GM12801 (cell line): ENCODE results near the gene RERE.

Source experiments
- TF ChIP-seq, protein P1 (sequence below): IDR thresholded peaks from one replicate; pipeline ENCODE4 v1.5.1; 2011; ENCODE audit warnings: control low read depth; ENCODE audit not compliant: insufficient read length; ENCODE audit errors: extremely low read depth

Gene RERE

DNA sequence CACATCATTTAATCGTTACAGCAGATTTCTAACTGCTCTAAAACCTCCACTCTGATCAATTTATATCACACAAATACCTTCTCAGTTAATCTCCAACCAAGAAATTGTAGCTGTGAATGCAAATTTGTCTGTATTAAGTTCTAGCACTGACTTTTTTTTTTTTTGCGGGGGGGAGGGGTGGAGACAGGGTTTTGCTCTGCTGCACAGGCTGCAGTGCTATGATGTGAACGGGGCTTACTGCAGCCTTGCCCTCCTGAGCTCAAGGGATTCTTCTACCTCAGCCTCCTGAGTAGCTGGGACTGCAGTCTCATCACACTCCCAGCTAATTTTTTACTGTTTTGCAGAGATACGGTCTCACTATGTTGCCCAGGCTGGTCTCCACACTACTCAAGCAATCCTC is 163.6 kb downstream of the RERE start:
- TF ChIP-seq, protein P1, sequence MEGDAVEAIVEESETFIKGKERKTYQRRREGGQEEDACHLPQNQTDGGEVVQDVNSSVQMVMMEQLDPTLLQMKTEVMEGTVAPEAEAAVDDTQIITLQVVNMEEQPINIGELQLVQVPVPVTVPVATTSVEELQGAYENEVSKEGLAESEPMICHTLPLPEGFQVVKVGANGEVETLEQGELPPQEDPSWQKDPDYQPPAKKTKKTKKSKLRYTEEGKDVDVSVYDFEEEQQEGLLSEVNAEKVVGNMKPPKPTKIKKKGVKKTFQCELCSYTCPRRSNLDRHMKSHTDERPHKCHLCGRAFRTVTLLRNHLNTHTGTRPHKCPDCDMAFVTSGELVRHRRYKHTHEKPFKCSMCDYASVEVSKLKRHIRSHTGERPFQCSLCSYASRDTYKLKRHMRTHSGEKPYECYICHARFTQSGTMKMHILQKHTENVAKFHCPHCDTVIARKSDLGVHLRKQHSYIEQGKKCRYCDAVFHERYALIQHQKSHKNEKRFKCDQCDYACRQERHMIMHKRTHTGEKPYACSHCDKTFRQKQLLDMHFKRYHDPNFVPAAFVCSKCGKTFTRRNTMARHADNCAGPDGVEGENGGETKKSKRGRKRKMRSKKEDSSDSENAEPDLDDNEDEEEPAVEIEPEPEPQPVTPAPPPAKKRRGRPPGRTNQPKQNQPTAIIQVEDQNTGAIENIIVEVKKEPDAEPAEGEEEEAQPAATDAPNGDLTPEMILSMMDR, result no peak

DNA sequence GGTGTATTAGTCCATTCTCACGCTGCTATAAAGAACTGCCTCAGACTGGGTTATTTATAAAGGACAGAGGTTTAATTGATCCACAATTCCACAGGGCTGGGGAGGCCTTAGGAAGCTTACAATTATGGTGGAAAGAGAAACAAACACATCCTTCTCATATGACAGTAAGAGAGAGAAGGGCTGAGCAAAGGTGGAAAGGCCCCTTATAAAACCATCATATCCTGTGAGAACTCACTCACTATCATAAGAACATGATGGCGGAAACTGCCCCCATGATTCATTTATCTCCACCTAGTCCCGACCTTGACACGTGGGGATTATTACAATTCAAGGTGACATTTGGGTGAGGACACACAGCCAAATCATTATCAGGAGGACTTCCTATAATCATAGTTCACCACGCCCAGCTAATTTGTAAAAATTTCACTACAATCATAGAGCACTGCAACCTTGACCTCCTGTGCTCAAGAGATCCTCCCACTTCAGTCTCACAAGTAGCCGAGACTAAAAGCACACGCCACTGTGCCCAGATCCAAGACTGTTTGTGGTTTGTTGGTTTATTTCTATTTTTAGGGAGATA is 164.9 kb downstream of the RERE start:
- TF ChIP-seq, protein P1, result no peak

DNA sequence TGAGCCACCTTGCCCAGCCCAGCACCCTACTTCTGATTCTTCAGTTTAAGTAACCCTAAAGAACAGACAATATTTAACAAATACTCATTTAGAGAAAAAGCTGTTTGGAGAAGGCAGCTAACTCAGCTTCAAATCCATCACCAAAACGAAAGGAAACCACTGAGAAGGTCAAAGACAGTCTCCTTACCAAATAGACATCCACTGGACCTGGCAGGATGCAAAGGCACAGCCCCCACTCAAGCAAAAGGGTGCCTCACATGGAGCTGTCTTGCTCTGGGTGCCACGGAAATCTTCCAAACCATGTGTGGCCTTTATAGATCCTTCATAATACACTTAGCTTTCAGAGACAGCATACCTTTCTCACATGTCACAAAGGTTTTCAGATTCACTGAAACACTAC is 165.5 kb downstream of the RERE start:
- TF ChIP-seq, protein P1, result no peak

DNA sequence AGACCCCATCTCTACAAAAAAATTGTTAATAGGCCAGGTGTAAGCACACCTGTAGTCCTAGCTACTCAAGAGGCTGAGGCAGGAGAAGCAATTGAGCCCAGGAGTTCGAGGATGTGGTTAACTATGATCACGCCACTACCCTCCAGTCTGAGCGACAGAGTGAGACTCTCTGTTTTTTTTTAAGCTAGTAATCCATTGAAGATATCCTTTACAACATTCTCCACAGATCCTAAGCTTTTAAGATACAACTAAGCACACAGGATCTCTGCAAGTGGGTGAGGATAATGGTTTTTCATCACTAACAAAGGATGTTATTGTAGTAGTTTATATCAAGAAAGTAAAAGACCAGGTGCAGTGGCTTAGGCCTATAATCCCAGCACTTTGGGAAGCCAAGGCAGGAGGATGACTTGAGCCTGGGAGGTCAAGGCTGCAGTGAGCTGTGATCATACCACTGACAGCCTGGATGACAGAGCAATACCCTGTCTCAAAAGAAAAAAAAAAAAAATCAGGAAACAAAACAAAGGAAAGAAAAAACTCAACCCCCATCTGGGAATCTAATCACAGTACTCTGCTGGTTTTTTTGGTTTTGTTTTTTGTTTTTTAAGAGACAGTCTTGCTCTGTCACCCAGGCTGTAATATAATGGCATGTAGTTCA is 166.1 kb downstream of the RERE start:
- TF ChIP-seq, protein P1, result no peak

DNA sequence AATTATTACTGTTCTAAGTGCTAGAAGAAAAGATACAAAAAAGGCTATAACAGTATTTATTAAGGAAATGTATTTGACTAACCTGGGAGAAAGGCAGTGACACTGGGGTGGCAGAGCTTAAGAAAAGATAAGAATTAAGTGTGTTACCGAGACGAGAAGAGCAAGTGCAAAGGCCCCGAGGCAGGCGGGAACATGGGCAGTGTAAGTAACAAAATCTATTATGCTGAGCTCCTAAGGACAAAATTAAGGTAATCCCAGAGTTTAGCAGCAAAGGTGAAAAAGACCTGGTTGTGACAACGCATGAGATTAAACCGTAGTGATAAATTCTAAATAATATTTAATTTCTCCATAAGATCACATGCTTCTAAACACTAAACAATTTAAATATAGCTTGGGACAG is 167.6 kb downstream of the RERE start:
- TF ChIP-seq, protein P1, result no peak

DNA sequence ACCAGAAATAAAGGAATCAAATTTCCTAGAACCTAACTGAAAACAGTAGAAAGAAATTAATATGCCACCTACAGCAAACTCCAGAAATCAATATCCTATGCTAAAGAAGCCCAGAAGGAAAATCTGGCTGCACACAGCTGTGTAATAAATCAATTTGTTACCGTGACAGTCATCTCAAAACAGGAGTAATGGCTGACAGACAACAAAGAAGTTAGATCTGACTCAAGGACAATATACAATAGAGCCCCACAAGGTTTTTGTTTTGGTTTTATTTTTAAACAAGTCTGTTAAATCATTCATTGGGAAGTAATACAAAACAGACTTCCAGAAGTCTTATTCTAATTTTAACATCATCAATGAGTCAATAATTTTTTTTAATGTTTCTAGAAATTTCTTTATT is 168.4 kb downstream of the RERE start:
- TF ChIP-seq, protein P1, result no peak

DNA sequence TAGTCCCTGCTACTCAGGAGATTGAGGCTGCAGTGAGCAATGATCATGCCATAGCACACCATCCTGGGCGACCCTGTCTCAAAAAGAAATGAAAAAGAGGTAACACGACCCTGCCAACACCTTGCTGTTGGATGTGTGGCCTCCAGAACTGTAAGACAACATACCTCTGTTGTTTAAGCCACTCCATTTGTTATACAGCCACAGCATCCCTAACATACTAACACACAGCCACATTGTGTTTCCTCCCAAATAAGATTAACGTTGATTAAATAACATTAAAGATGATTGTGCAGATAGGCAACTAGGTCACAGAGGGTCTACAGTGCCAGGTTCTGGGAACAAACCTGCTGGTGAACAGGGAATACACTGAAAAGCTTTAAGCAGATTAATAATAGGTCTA is 170.4 kb downstream of the RERE start:
- TF ChIP-seq, protein P1, result no peak

DNA sequence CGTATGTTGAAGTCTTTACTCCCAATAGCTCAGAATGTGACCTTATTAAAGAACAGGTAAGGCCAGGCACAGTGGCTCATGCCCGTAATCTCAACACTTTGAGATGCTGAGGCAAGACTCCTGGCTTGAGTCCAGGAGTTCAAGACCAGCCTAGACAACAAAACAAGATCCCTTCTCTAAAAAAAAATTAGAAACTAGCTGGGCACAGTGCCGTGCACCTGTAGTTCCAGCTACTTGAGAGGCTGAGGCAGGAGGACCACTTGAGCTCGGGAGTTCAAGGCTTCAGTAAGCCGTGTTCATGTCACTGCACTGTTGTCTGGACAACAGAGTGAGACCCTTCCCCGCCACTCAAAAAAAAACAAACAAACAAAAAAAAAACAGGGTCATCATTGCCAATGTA is 171.3 kb downstream of the RERE start:
- TF ChIP-seq, protein P1, result no peak
